ENCODE data around the gene MAP7D3. TPM values are rescaled to one million over a fixed set of nuclear protein-coding genes. Genes with fewer than 3 reads are reported as not detected.
"Not testable (repeated sequence)": the region's sequence is repeated elsewhere in the genome, so short reads cannot be mapped to it uniquely, and the experiment has no call there.

MAP7D3 gene
- total RNA-seq, 2 experiments from 2014 or later, result 16.8 to 22.7 TPM

- POLR2A ChIA-PET, result interaction anchor here (0.6 kb wide), 1 partner anchor 181 kb away, joined by 3 read pairs; no protein-coding TSS in a partner anchor
- Mint-ChIP-seq H3K27me3 (no peaks in the 10 kb centered on the region), H3K36me3 (ENCODE audit: low read depth) (peaks cover 2% of the 10 kb centered on the region), H3K4me1 (peaks cover 8% of the 10 kb centered on the region), H3K4me3 (peak overlapping the region; percentile 81), H3K27ac (peak overlapping the region; percentile 58), H3K9me3 (ENCODE audit: low read depth) (no peaks in the 10 kb centered on the region)
- CTCF ChIA-PET, result interaction anchor here (0.7 to 2.0 kb wide), 2 partner anchors 295 to 445 kb away, joined by 4 to 5 read pairs; no protein-coding TSS in a partner anchor
- intact Hi-C loops (cut with DNase I, micrococcal nuclease), result loop anchor here (1.0 to 10.0 kb wide), 6 partner anchors 103 to 664 kb away; partner anchors contain the start of genes HTATSF1 (in 2 of the 2), FHL1 (in 1 of the 2) and MMGT1 (in 1 of the 2)
- DNase-seq (peak; percentile 70), ATAC-seq (peak; percentile 55)
Measured at GRCh38 chrX:136250191-136251040, 784 bp downstream of the MAP7D3 start.

- no peak overlapping the region for H3K4me3 Mint-ChIP-seq
- POLR2A ChIA-PET, result no interaction called here
Measured at GRCh38 chrX:136246201-136246600, 5.0 kb downstream of the MAP7D3 start.

GRCh38 chrX:136237849-136238248 is 13.4 kb downstream of the MAP7D3 start:
- H3K27ac Mint-ChIP-seq; CTCF ChIA-PET; H3K4me1 Mint-ChIP-seq; H3K27me3 Mint-ChIP-seq; intact Hi-C loops (cut with DNase I, micrococcal nuclease); POLR2A ChIA-PET; H3K9me3 Mint-ChIP-seq (ENCODE audit: low read depth); ATAC-seq; H3K4me3 Mint-ChIP-seq; DNase-seq: not testable (repeated sequence)
- H3K36me3 Mint-ChIP-seq (ENCODE audit: low read depth), result peaks cover 44% of the 10 kb centered on the region

More at GRCh38 chrX:136246201-136246600, 5.0 kb downstream of the MAP7D3 start:
- Mint-ChIP-seq H3K27me3 (no peaks in the 10 kb centered on the region), H3K9me3 (ENCODE audit: low read depth) (no peaks in the 10 kb centered on the region), H3K36me3 (ENCODE audit: low read depth) (peaks cover 21% of the 10 kb centered on the region), H3K27ac (no peak overlapping the region), H3K4me1 (peaks cover 4% of the 10 kb centered on the region)
- ATAC-seq, result no peak
- intact Hi-C loops (cut with DNase I, micrococcal nuclease), result no loop called here
- DNase-seq, result no peak
- CTCF ChIA-PET, result no interaction called here

GRCh38 chrX:136237074-136237473 is 14.1 kb downstream of the MAP7D3 start:
- CTCF ChIA-PET, result no interaction called here

GRCh38 chrX:136228839-136229207 is 22.4 kb downstream of the MAP7D3 start:
- Mint-ChIP-seq H3K36me3 (ENCODE audit: low read depth) (peaks cover 28% of the 10 kb centered on the region), H3K4me3 (no peak overlapping the region), H3K4me1 (peaks cover 16% of the 10 kb centered on the region), H3K9me3 (ENCODE audit: low read depth) (no peaks in the 10 kb centered on the region), H3K27me3 (no peaks in the 10 kb centered on the region), H3K27ac (no peak overlapping the region)
- ATAC-seq, result no peak
- no peak for DNase-seq
- CTCF ChIA-PET, result interaction anchor here (0.5 kb wide), 1 partner anchor 607 kb away, joined by 3 read pairs; no protein-coding TSS in a partner anchor
- intact Hi-C loops (cut with DNase I, micrococcal nuclease), result no loop called here
- POLR2A ChIA-PET, result no interaction called here

More at GRCh38 chrX:136237074-136237473, 14.1 kb downstream of the MAP7D3 start:
- intact Hi-C loops (cut with DNase I, micrococcal nuclease), result no loop called here
- Mint-ChIP-seq H3K4me3 (no peak overlapping the region), H3K27me3 (no peaks in the 10 kb centered on the region), H3K27ac (no peak overlapping the region), H3K36me3 (ENCODE audit: low read depth) (peaks cover 38% of the 10 kb centered on the region), H3K9me3 (ENCODE audit: low read depth) (no peaks in the 10 kb centered on the region), H3K4me1 (no peaks in the 10 kb centered on the region)
- POLR2A ChIA-PET, result no interaction called here
- no peak for ATAC-seq
- no peak for DNase-seq

GRCh38 chrX:136227948-136228838 is 23.0 kb downstream of the MAP7D3 start:
- H3K4me1 Mint-ChIP-seq, result peaks cover 16% of the 10 kb centered on the region
- ChIA-PET CTCF (no interaction called here), POLR2A (no interaction called here)
- no peak overlapping the region for H3K4me3 Mint-ChIP-seq
- H3K36me3 Mint-ChIP-seq (ENCODE audit: low read depth), result peaks cover 27% of the 10 kb centered on the region
- intact Hi-C loops (cut with DNase I, micrococcal nuclease), result no loop called here
- ATAC-seq (peak; percentile 92), DNase-seq (peak; percentile 17)
- peak overlapping the region; percentile 19 for H3K27ac Mint-ChIP-seq
- H3K9me3 Mint-ChIP-seq (ENCODE audit: low read depth), result no peaks in the 10 kb centered on the region
- H3K27me3 Mint-ChIP-seq, result no peaks in the 10 kb centered on the region

- H3K36me3 Mint-ChIP-seq (ENCODE audit: low read depth), result peaks cover 33% of the 10 kb centered on the region
- ATAC-seq (no peak), DNase-seq (no peak)
- H3K27me3 Mint-ChIP-seq, result no peaks in the 10 kb centered on the region
- POLR2A ChIA-PET, result no interaction called here
- CTCF ChIA-PET, result no interaction called here
- intact Hi-C loops (cut with DNase I, micrococcal nuclease), result no loop called here
- H3K4me3 Mint-ChIP-seq, result no peak overlapping the region
- no peak overlapping the region for H3K27ac Mint-ChIP-seq
- peaks cover 16% of the 10 kb centered on the region for H3K4me1 Mint-ChIP-seq
- H3K9me3 Mint-ChIP-seq (ENCODE audit: low read depth), result no peaks in the 10 kb centered on the region
Measured at GRCh38 chrX:136227074-136227473, 24.1 kb downstream of the MAP7D3 start.

GRCh38 chrX:136221851-136222513 is 29.2 kb downstream of the MAP7D3 start:
- H3K9me3 Mint-ChIP-seq (ENCODE audit: low read depth), result no peaks in the 10 kb centered on the region
- no peak overlapping the region for H3K4me3 Mint-ChIP-seq
- intact Hi-C loops (cut with DNase I, micrococcal nuclease), result no loop called here
- CTCF ChIA-PET, result no interaction called here
- H3K36me3 Mint-ChIP-seq (ENCODE audit: low read depth), result peaks cover 36% of the 10 kb centered on the region
- ATAC-seq (no peak), DNase-seq (no peak)
- H3K27me3 Mint-ChIP-seq, result no peaks in the 10 kb centered on the region
- POLR2A ChIA-PET, result no interaction called here
- peak overlapping the region; percentile 4 for H3K27ac Mint-ChIP-seq
- H3K4me1 Mint-ChIP-seq, result peaks cover 3% of the 10 kb centered on the region

GRCh38 chrX:136220951-136221350 is 30.2 kb downstream of the MAP7D3 start:
- intact Hi-C loops (cut with DNase I, micrococcal nuclease), result no loop called here
- Mint-ChIP-seq H3K36me3 (ENCODE audit: low read depth) (peaks cover 32% of the 10 kb centered on the region), H3K9me3 (ENCODE audit: low read depth) (no peaks in the 10 kb centered on the region), H3K4me3 (no peak overlapping the region), H3K27me3 (no peaks in the 10 kb centered on the region), H3K27ac (no peak overlapping the region), H3K4me1 (peaks cover 3% of the 10 kb centered on the region)
- DNase-seq (no peak), ATAC-seq (no peak)
- ChIA-PET CTCF (no interaction called here), POLR2A (no interaction called here)

- DNase-seq (no peak), ATAC-seq (no peak)
- Mint-ChIP-seq H3K36me3 (ENCODE audit: low read depth) (peaks cover 28% of the 10 kb centered on the region), H3K9me3 (ENCODE audit: low read depth) (no peaks in the 10 kb centered on the region), H3K4me1 (peaks cover 3% of the 10 kb centered on the region), H3K27ac (no peak overlapping the region), H3K4me3 (no peak overlapping the region), H3K27me3 (no peaks in the 10 kb centered on the region)
- POLR2A ChIA-PET, result no interaction called here
- intact Hi-C loops (cut with DNase I, micrococcal nuclease), result no loop called here
- CTCF ChIA-PET, result no interaction called here
Measured at GRCh38 chrX:136220540-136220939, 30.7 kb downstream of the MAP7D3 start.

GRCh38 chrX:136219893-136220292 is 31.3 kb downstream of the MAP7D3 start:
- H3K9me3 Mint-ChIP-seq (ENCODE audit: low read depth), result no peaks in the 10 kb centered on the region
- no peak for DNase-seq
- CTCF ChIA-PET, result no interaction called here
- intact Hi-C loops (cut with DNase I, micrococcal nuclease), result no loop called here
- peaks cover 27% of the 10 kb centered on the region for H3K36me3 Mint-ChIP-seq (ENCODE audit: low read depth)
- H3K4me1 Mint-ChIP-seq, result peaks cover 3% of the 10 kb centered on the region
- POLR2A ChIA-PET, result interaction anchor here (0.7 kb wide), 1 partner anchor 47 kb away, joined by 3 read pairs; no protein-coding TSS in a partner anchor
- H3K27ac Mint-ChIP-seq, result no peak overlapping the region
- no peaks in the 10 kb centered on the region for H3K27me3 Mint-ChIP-seq
- H3K4me3 Mint-ChIP-seq, result no peak overlapping the region
- ATAC-seq, result no peak

Data from activated CD4-positive, alpha-beta T cell treated with anti-CD3 and anti-CD28 coated beads for 36 hours (primary cell).